HEK293 (cell line): ENCODE data around the gene RIMS3.

ENCODE experiments used
- CTCF ChIA-PET: fragments of 350-600 bp; formaldehyde crosslinking; extraction: SDS; loops from one replicate; lab custom pipeline; 2021; ENCODE audit warnings: antibody characterized with exemption; lab: Yijun Ruan, JAX
- POLR2A ChIA-PET: fragments of 300-600 bp; formaldehyde crosslinking; extraction: SDS; loops from one replicate; lab custom pipeline; 2020; ENCODE audit warnings: antibody characterized with exemption, inconsistent platforms; lab: Yijun Ruan, JAX
- H3K27ac ChIP-seq: fragments of 200-500 bp; sonication (Bioruptor generic); 2 replicates; pipeline ENCODE4 v1.5.1; 2014; ENCODE audit warnings: low read depth, low read length, control low read depth, inconsistent platforms; ENCODE audit errors: extremely low read depth
- H3K36me3 ChIP-seq, 2 experiments: fragments of 200-500 bp in 1 of 2; sonication (Bioruptor generic) in 1 of 2; 1 replicate in 1 of 2; 2 replicates in 1 of 2; pipeline ENCODE4 v1.5.1; 2014 to 2017; ENCODE audit warnings: inconsistent platforms in 2 of 2, low read length in 2 of 2; ENCODE audit not compliant: control insufficient read depth in 2 of 2, insufficient read depth in 1 of 2
- H3K4me1 ChIP-seq: fragments of 200-500 bp; sonication (Bioruptor generic); 2 replicates; pipeline ENCODE4 v1.5.1; 2014; ENCODE audit warnings: mild to moderate bottlenecking, low read length, inconsistent platforms; ENCODE audit not compliant: control insufficient read depth, insufficient read depth
- H3K4me3 ChIP-seq: 2 replicates; pipeline ENCODE4 v1.5.1; 2011; ENCODE audit warnings: low read depth, mild to moderate bottlenecking, control low read depth, low read length, moderate library complexity
- H3K9me3 ChIP-seq: fragments of 200-500 bp; sonication (Bioruptor generic); 2 replicates; pipeline ENCODE4 v1.5.1; 2014; ENCODE audit warnings: low read depth, low read length, inconsistent platforms; ENCODE audit not compliant: control insufficient read depth, insufficient read depth
- GFI1B ChIP-seq: fragments of 450-650 bp; formaldehyde crosslinking; IDR thresholded peaks from 2 replicates; pipeline ENCODE4 v1.5.1; 2016; ENCODE audit warnings: missing biosample characterization, missing genetic modification characterization
- KLF8 ChIP-seq: fragments of 450-650 bp; formaldehyde crosslinking; IDR thresholded peaks from 2 replicates; pipeline ENCODE4 v1.5.1; 2016; ENCODE audit warnings: missing biosample characterization, missing genetic modification characterization
- PATZ1 ChIP-seq: fragments of 450-650 bp; formaldehyde crosslinking; IDR thresholded peaks from 2 replicates; pipeline ENCODE4 v1.5.1; 2016; ENCODE audit warnings: missing biosample characterization, missing genetic modification characterization
- REST ChIP-seq: fragments of 450-650 bp; formaldehyde crosslinking; IDR thresholded peaks from 2 replicates; pipeline ENCODE4 v1.5.1; 2016; ENCODE audit warnings: missing biosample characterization, missing genetic modification characterization
- SP3 ChIP-seq: fragments of 450-650 bp; formaldehyde crosslinking; IDR thresholded peaks from 2 replicates; pipeline ENCODE4 v1.5.1; 2016; ENCODE audit warnings: missing biosample characterization, missing genetic modification characterization
- WT1 ChIP-seq: fragments of 450-650 bp; formaldehyde crosslinking; IDR thresholded peaks from 2 replicates; pipeline ENCODE4 v1.5.1; 2016; ENCODE audit warnings: missing biosample characterization, missing genetic modification characterization
- ZFHX2 ChIP-seq: fragments of 450-650 bp; formaldehyde crosslinking; conservative IDR thresholded peaks from 2 replicates; pipeline ENCODE4 v1.5.1; 2016; ENCODE audit warnings: missing biosample characterization, missing genetic modification characterization
- ZNF19 ChIP-seq: fragments of 450-650 bp; formaldehyde crosslinking; IDR thresholded peaks from 2 replicates; pipeline ENCODE4; 2016; ENCODE audit warnings: missing biosample characterization, missing genetic modification characterization, low read depth
- ZNF239 ChIP-seq: fragments of 450-650 bp; formaldehyde crosslinking; IDR thresholded peaks from 2 replicates; pipeline ENCODE4 v1.5.1; 2016; ENCODE audit warnings: missing biosample characterization, missing genetic modification characterization
- ZNF350 ChIP-seq: fragments of 450-650 bp; formaldehyde crosslinking; IDR thresholded peaks from 2 replicates; pipeline ENCODE4 v1.5.0; 2017; ENCODE audit warnings: missing biosample characterization, mild to moderate bottlenecking, missing genetic modification characterization
- ZNF362 ChIP-seq: fragments of 450-650 bp; formaldehyde crosslinking; IDR thresholded peaks from 2 replicates; pipeline ENCODE4 v1.5.1; 2016; ENCODE audit warnings: missing biosample characterization, missing genetic modification characterization
- ZNF394 ChIP-seq: fragments of 450-650 bp; formaldehyde crosslinking; IDR thresholded peaks from 2 replicates; pipeline ENCODE4 v1.5.1; 2016; ENCODE audit warnings: missing biosample characterization, missing genetic modification characterization, mild to moderate bottlenecking, moderate library complexity, borderline replicate concordance
- ZNF510 ChIP-seq: fragments of 450-650 bp; formaldehyde crosslinking; IDR thresholded peaks from 2 replicates; pipeline ENCODE4 v1.5.1; 2018; ENCODE audit warnings: mild to moderate bottlenecking, missing genetic modification characterization, missing biosample characterization; ENCODE audit not compliant: insufficient replicate concordance
- ZNF623 ChIP-seq: fragments of 450-650 bp; formaldehyde crosslinking; IDR thresholded peaks from 2 replicates; pipeline ENCODE4 v1.5.1; 2016; ENCODE audit warnings: missing biosample characterization, missing genetic modification characterization
- ZNF624 ChIP-seq: fragments of 450-650 bp; formaldehyde crosslinking; IDR thresholded peaks from 2 replicates; pipeline ENCODE4 v1.5.1; 2017; ENCODE audit warnings: missing biosample characterization, missing genetic modification characterization
- ZNF639 ChIP-seq: fragments of 450-650 bp; formaldehyde crosslinking; IDR thresholded peaks from 2 replicates; pipeline ENCODE4 v1.5.1; 2016; ENCODE audit warnings: missing biosample characterization, missing genetic modification characterization
- ZNF692 ChIP-seq: fragments of 450-650 bp; formaldehyde crosslinking; IDR thresholded peaks from 2 replicates; pipeline ENCODE4 v1.5.1; 2016; ENCODE audit warnings: missing biosample characterization, missing genetic modification characterization
- ZNF747 ChIP-seq: fragments of 450-650 bp; formaldehyde crosslinking; IDR thresholded peaks from 2 replicates; pipeline ENCODE4 v1.5.1; 2016; ENCODE audit warnings: missing biosample characterization, missing genetic modification characterization
- ZNF837 ChIP-seq: fragments of 450-650 bp; formaldehyde crosslinking; IDR thresholded peaks from 2 replicates; pipeline ENCODE4 v1.5.1; 2016; ENCODE audit warnings: missing biosample characterization, missing genetic modification characterization
- TF ChIP-seq, protein P1 (sequence below): fragments of 450-650 bp; formaldehyde crosslinking; IDR thresholded peaks from 2 replicates; pipeline ENCODE4 v1.5.1; 2017; ENCODE audit warnings: missing biosample characterization, mild to moderate bottlenecking, missing genetic modification characterization, moderate library complexity

RIMS3 gene

DNA sequence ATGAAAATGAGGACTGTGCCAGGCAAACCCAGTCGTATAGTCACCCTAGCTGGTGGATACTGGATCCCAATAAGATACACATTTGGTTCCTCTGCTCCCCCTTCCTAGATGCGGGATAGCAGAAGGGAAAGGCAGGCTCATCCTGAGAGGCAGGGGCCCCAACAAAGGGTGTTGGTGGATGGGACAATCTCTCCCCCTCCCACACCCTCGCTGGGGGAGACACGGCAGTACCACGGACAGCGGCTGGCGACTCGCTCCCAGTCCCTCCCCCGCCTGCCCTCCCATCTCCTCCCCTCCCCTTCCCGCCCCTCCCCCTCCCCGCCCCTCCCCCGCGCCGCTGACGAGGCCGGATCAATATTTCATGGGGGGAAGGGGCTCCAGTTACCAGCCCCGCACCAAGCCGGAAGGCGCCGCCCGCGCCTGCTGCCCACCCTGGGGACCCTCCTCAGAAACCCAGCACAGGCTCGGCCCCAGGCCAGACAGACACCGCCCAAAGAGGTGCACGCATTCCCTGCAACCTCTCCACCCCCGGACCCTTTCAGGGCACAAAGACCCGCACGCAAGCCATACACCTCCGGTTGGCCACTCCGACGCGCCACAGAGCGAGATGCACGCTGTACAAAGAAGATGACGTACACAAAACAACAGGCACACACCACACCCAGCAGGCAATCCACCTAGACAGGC, 11.5 kb downstream of the RIMS3 start:
- H3K9me3 ChIP-seq, result no peaks in the 10 kb centered on the region
- H3K36me3 ChIP-seq, result no peaks in the 10 kb centered on the region
- H3K27ac ChIP-seq, result no peak overlapping the region
- POLR2A ChIA-PET, result no interaction called here
- no peak overlapping the region for H3K4me3 ChIP-seq
- no peaks in the 10 kb centered on the region for H3K4me1 ChIP-seq
- CTCF ChIA-PET, result interaction anchor here (1.2 kb wide), 1 partner anchor 15 kb away, joined by 3 read pairs; no protein-coding TSS in a partner anchor
- no peak for TF ChIP-seq KLF8
- TF ChIP-seq REST (tag by site-specific recombination), result peak; percentile 92
- TF ChIP-seq ZFHX2 (tag by site-specific recombination), result peak; percentile 52

DNA sequence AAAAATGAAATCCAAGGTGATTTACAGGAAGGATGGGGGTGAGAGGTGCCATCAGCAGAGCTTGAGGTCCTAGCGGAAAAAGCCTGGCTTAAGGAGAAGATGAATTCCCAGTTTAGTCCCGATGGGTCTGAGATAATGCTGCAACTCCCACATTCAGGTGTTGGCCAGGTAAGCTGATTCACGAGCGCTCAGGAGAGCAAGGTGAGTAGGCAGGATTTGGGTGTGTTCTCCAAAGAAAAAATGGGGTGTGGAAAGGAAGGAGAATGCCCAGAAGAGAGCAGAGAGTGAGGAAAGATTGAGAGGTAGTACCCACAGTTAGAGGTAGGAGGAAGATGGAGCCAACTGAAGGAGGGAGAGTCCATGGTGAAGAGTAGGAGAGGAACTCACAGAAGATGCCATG, 12.5 kb downstream of the RIMS3 start:
- Histone ChIP-seq H3K4me1 (no peaks in the 10 kb centered on the region), H3K9me3 (no peaks in the 10 kb centered on the region), H3K36me3 (no peaks in the 10 kb centered on the region), H3K4me3 (no peak overlapping the region)
- POLR2A ChIA-PET, result no interaction called here
- CTCF ChIA-PET, result interaction anchor here (0.9 to 1.2 kb wide), 2 partner anchors 16 to 122 kb away, joined by 3 read pairs; no protein-coding TSS in a partner anchor
- TF ChIP-seq ZFHX2 (tag by site-specific recombination) (no peak), GFI1B (tag by site-specific recombination) (no peak), ZNF624 (tag by site-specific recombination) (no peak), ZNF639 (no peak), ZNF350 (no peak), ZNF19 (tag by site-specific recombination) (no peak), ZNF837 (tag by site-specific recombination) (no peak), WT1 (tag by site-specific recombination) (no peak)
- TF ChIP-seq, all 188 proteins: peak for 0
- H3K27ac ChIP-seq, result no peak overlapping the region

DNA sequence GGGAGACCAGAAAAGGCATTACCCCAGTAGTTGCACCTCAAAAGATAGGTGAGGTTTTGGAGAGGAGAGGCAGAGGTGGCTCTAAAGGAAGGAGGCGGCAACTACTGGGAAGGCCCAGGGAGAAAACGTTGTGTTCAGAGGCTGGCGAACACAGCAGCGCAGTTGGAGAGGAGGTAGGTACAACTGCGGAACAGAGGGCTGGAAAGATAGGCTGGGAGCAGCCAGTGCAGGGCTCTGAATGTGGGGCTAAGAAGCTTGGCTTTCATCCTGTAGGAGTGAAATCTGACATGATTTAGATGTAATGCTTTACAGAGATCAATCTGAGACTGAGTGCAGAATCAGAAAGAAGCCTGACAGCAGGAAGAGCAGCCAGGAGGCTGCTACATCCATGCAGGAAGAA, 13.0 kb downstream of the RIMS3 start:
- H3K27ac ChIP-seq, result no peak overlapping the region
- H3K36me3 ChIP-seq, result no peaks in the 10 kb centered on the region
- no peaks in the 10 kb centered on the region for H3K4me1 ChIP-seq
- ChIA-PET CTCF (interaction anchor here (0.6 to 0.9 kb wide), 2 partner anchors 14 to 122 kb away, joined by 3 read pairs; no protein-coding TSS in a partner anchor), POLR2A (no interaction called here)
- no peak overlapping the region for H3K4me3 ChIP-seq
- H3K9me3 ChIP-seq, result no peaks in the 10 kb centered on the region
- TF ChIP-seq ZNF623 (tag by site-specific recombination) (no peak), ZNF692 (tag by site-specific recombination) (no peak), ZNF239 (tag by site-specific recombination) (no peak), PATZ1 (no peak), ZNF747 (tag by site-specific recombination) (no peak), ZNF394 (no peak), ZNF362 (tag by site-specific recombination) (no peak), SP3 (tag by site-specific recombination) (no peak), ZNF510 (tag by site-specific recombination) (no peak)
- TF ChIP-seq, protein P1, sequence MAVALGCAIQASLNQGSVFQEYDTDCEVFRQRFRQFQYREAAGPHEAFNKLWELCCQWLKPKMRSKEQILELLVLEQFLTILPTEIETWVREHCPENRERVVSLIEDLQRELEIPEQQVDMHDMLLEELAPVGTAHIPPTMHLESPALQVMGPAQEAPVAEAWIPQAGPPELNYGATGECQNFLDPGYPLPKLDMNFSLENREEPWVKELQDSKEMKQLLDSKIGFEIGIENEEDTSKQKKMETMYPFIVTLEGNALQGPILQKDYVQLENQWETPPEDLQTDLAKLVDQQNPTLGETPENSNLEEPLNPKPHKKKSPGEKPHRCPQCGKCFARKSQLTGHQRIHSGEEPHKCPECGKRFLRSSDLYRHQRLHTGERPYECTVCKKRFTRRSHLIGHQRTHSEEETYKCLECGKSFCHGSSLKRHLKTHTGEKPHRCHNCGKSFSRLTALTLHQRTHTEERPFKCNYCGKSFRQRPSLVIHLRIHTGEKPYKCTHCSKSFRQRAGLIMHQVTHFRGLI (tag by site-specific recombination), result no peak
